ENCODE results near the gene MLYCD.

MLYCD gene

GRCh38 chr16:83888672-83889044, 10.3 kb upstream of the MLYCD start:
- H3K4me2 ChIP-seq, result no peak overlapping the region
- no peak for TF ChIP-seq CTCF (conservative IDR thresholded peaks at IDR 0.05; ENCODE audit: low read depth, low read length)

GRCh38 chr16:83890359-83890758, 8.6 kb upstream of the MLYCD start:
- no peaks in the 10 kb centered on the region for H3K4me1 ChIP-seq (ENCODE audit: low read depth, poor library complexity, severe bottlenecking)
- no peak for TF ChIP-seq CTCF (conservative IDR thresholded peaks at IDR 0.05; ENCODE audit: low read depth, low read length)
- H2AFZ ChIP-seq (ENCODE audit: low read depth), result no peak overlapping the region
- no peaks in the 10 kb centered on the region for H3K79me2 ChIP-seq (ENCODE audit: insufficient read depth, low read depth)
- H3K9ac ChIP-seq, result no peak overlapping the region
- H3K4me3 ChIP-seq (IDR thresholded peaks at IDR 0.05; ENCODE audit: insufficient read depth, low read depth, low read length), result no peak overlapping the region
- H3K27me3 ChIP-seq (ENCODE audit: insufficient read depth, low read depth), result no peaks in the 10 kb centered on the region
- no peak overlapping the region for H3K27ac ChIP-seq
- H4K20me1 ChIP-seq (ENCODE audit: insufficient read depth), result no peaks in the 10 kb centered on the region
- H3K4me2 ChIP-seq, result no peak overlapping the region
- no peaks in the 10 kb centered on the region for H3K36me3 ChIP-seq (ENCODE audit: insufficient read depth)

More at GRCh38 chr16:83888672-83889044, 10.3 kb upstream of the MLYCD start:
- Histone ChIP-seq H4K20me1 (ENCODE audit: insufficient read depth) (no peaks in the 10 kb centered on the region), H3K4me1 (ENCODE audit: low read depth, poor library complexity, severe bottlenecking) (no peaks in the 10 kb centered on the region), H2AFZ (ENCODE audit: low read depth) (no peak overlapping the region), H3K27me3 (ENCODE audit: insufficient read depth, low read depth) (no peaks in the 10 kb centered on the region), H3K9ac (no peak overlapping the region), H3K4me3 (IDR thresholded peaks at IDR 0.05; ENCODE audit: insufficient read depth, low read depth, low read length) (no peak overlapping the region), H3K79me2 (ENCODE audit: insufficient read depth, low read depth) (no peaks in the 10 kb centered on the region), H3K36me3 (ENCODE audit: insufficient read depth) (no peaks in the 10 kb centered on the region), H3K27ac (no peak overlapping the region)

- H3K4me2 ChIP-seq, result no peak overlapping the region
- H3K4me1 ChIP-seq (ENCODE audit: low read depth, poor library complexity, severe bottlenecking), result no peaks in the 10 kb centered on the region
- no peak overlapping the region for H3K4me3 ChIP-seq (IDR thresholded peaks at IDR 0.05; ENCODE audit: insufficient read depth, low read depth, low read length)
- no peaks in the 10 kb centered on the region for H4K20me1 ChIP-seq (ENCODE audit: insufficient read depth)
- no peak overlapping the region for H3K9ac ChIP-seq
- H3K27me3 ChIP-seq (ENCODE audit: insufficient read depth, low read depth), result no peaks in the 10 kb centered on the region
- no peak overlapping the region for H2AFZ ChIP-seq (ENCODE audit: low read depth)
- H3K79me2 ChIP-seq (ENCODE audit: insufficient read depth, low read depth), result no peaks in the 10 kb centered on the region
- no peak for TF ChIP-seq CTCF (conservative IDR thresholded peaks at IDR 0.05; ENCODE audit: low read depth, low read length)
- H3K27ac ChIP-seq, result no peak overlapping the region
- no peaks in the 10 kb centered on the region for H3K36me3 ChIP-seq (ENCODE audit: insufficient read depth)
Measured at GRCh38 chr16:83891742-83892141, 7.2 kb upstream of the MLYCD start.

- H3K4me2 ChIP-seq, result no peak overlapping the region
- H3K4me3 ChIP-seq (IDR thresholded peaks at IDR 0.05; ENCODE audit: insufficient read depth, low read depth, low read length), result no peak overlapping the region
- H2AFZ ChIP-seq (ENCODE audit: low read depth), result no peak overlapping the region
- no peak overlapping the region for H3K27ac ChIP-seq
- H3K4me1 ChIP-seq (ENCODE audit: low read depth, poor library complexity, severe bottlenecking), result peaks cover 6% of the 10 kb centered on the region
- H3K36me3 ChIP-seq (ENCODE audit: insufficient read depth), result no peaks in the 10 kb centered on the region
- no peak for TF ChIP-seq CTCF (conservative IDR thresholded peaks at IDR 0.05; ENCODE audit: low read depth, low read length)
- H3K27me3 ChIP-seq (ENCODE audit: insufficient read depth, low read depth), result no peaks in the 10 kb centered on the region
- no peak overlapping the region for H3K9ac ChIP-seq
- no peaks in the 10 kb centered on the region for H4K20me1 ChIP-seq (ENCODE audit: insufficient read depth)
- H3K79me2 ChIP-seq (ENCODE audit: insufficient read depth, low read depth), result no peaks in the 10 kb centered on the region
Measured at GRCh38 chr16:83895243-83895642, 3.7 kb upstream of the MLYCD start.

Measured in KMS-11 (cell line).